Left lung (tissue), 10 donors: ENCODE data around the gene ACTN1. TPM values are rescaled to one million over a fixed set of nuclear protein-coding genes. Genes with fewer than 3 reads are reported as not detected.

Source experiments
- ATAC-seq: fragments of 200-7000 bp; cut with Tn5 transposase; one replicate; pipeline ENCODE4 v1.9.1; 2020; ENCODE audit warnings: moderate library complexity
- DNase-seq, 4 donors: peaks; one replicate each; pipeline ENCODE4 v3.0.0-alpha.2; 2013 to 2020
- H3K27ac ChIP-seq, 2 donors: fragments of 200-600 bp; sonication (generic) in 1 of 2; one replicate each; pipeline versions ENCODE4 v1.5.0 to v1.8.0; 2020 to 2021
- H3K27me3 ChIP-seq, 2 donors: fragments of 200-600 bp; sonication (generic) in 1 of 2; one replicate each; pipeline versions ENCODE4 v1.5.0 to v1.8.0; 2020 to 2021
- H3K36me3 ChIP-seq, 2 donors: fragments of 200-600 bp; sonication (generic) in 1 of 2; one replicate each; pipeline versions ENCODE4 v1.5.0 to v1.8.0; 2020 to 2021
- H3K4me1 ChIP-seq, 2 donors: fragments of 200-600 bp; one replicate each; pipeline ENCODE4 v1.8.0; 2021
- H3K4me3 ChIP-seq, 2 donors: fragments of 200-600 bp; sonication (generic) in 1 of 2; one replicate each; pipeline versions ENCODE4 v1.5.0 to v1.8.0; 2020 to 2021; ENCODE audit warnings: mild to moderate bottlenecking in 1 of 2
- H3K9me3 ChIP-seq, 2 donors: fragments of 200-600 bp; sonication (generic) in 1 of 2; one replicate each; pipeline versions ENCODE4 v1.5.0 to v1.8.0; 2020 to 2021
- CTCF ChIP-seq, 2 donors: fragments of 200-600 bp; sonication (generic) in 1 of 2; IDR thresholded peaks; one replicate each; pipeline versions ENCODE4 v1.5.0 to v1.8.0; 2021; ENCODE audit warnings: antibody characterized with exemption in 2 of 2
- intact Hi-C, 2 donors: fragments of 100-400 bp; cut with DNase I; formaldehyde crosslinking; loops; one replicate each; pipeline versions ENCODE4 v1.11.2 to v1.14.2; 2022
- polyA plus RNA-seq, 6 donors: library from polyadenylated mRNA; unstranded; fragments of 120-200 nt; gene quantifications; one replicate each; pipeline ENCODE4 v1.2.1, GENCODE V29; 2013; ENCODE audit not compliant: insufficient read length in 6 of 6
- total RNA-seq, 2 donors: library from RNA; stranded (reverse); fragmentation: NEBNext Ultra II Directional; extraction: Animal tissue kit (Norgen Biotek cat#: 25700); gene quantifications; one replicate each; pipeline ENCODE4 v1.2.1, GENCODE V29; 2021
- donor health status: DM: no; HTN: yes; CAD: no.
- donor health status: DM: no; HTN: no; CAD: no.

Gene ACTN1
- total and polyA plus RNA-seq, 8 donors, result 125 to 225 (median 146) TPM

GRCh38 chr14:68948686-68949600 lies 30.2 kb downstream of the ACTN1 start:
- no peak for TF ChIP-seq CTCF (IDR thresholded peaks at IDR 0.05)
- H3K27me3 ChIP-seq, result no peaks in the 10 kb centered on the region
- intact Hi-C loops, result no loop called here
- H3K9me3 ChIP-seq, result no peaks in the 10 kb centered on the region
- ATAC-seq (no peak), DNase-seq (no peak)
- H3K4me1 ChIP-seq, result peaks cover 40 to 98% of the 10 kb centered on the region in 2 donors
- H3K27ac ChIP-seq, result peak overlapping the region in 1 of 2 donors; percentile 74
- H3K4me3 ChIP-seq, result no peak overlapping the region
- no peaks in the 10 kb centered on the region for H3K36me3 ChIP-seq

GRCh38 chr14:68947802-68948201 lies 31.3 kb downstream of the ACTN1 start:
- ATAC-seq (no peak), DNase-seq (no peak)
- Histone ChIP-seq H3K36me3 (no peaks in the 10 kb centered on the region), H3K4me1 (peaks cover 36 to 97% of the 10 kb centered on the region in 2 donors), H3K9me3 (no peaks in the 10 kb centered on the region), H3K27ac (peak overlapping the region in 1 of 2 donors; percentile 74), H3K27me3 (no peaks in the 10 kb centered on the region), H3K4me3 (no peak overlapping the region)
- intact Hi-C loops, result no loop called here
- TF ChIP-seq CTCF (IDR thresholded peaks at IDR 0.05), result no peak

GRCh38 chr14:68946489-68946822 lies 32.6 kb downstream of the ACTN1 start:
- intact Hi-C loops, result no loop called here
- TF ChIP-seq CTCF (IDR thresholded peaks at IDR 0.05), result no peak
- Histone ChIP-seq H3K4me1 (peaks cover 36 to 97% of the 10 kb centered on the region in 2 donors), H3K36me3 (peaks cover 0 to 4% of the 10 kb centered on the region in 2 donors), H3K4me3 (no peak overlapping the region), H3K27me3 (no peaks in the 10 kb centered on the region), H3K27ac (peak overlapping the region in 1 of 2 donors; percentile 74), H3K9me3 (no peaks in the 10 kb centered on the region)
- no peak for ATAC-seq
- DNase-seq, result no peak

GRCh38 chr14:68945585-68946488 lies 33.3 kb downstream of the ACTN1 start:
- Histone ChIP-seq H3K4me1 (peaks cover 37 to 95% of the 10 kb centered on the region in 2 donors), H3K36me3 (peaks cover 0 to 4% of the 10 kb centered on the region in 2 donors), H3K9me3 (no peaks in the 10 kb centered on the region), H3K27me3 (no peaks in the 10 kb centered on the region), H3K27ac (peak overlapping the region in 1 of 2 donors; percentile 74), H3K4me3 (no peak overlapping the region)
- ATAC-seq, result peak; percentile 40
- intact Hi-C loops, result no loop called here
- no peak for TF ChIP-seq CTCF (IDR thresholded peaks at IDR 0.05)
- DNase-seq, result no peak

- H3K27ac ChIP-seq, result peak overlapping the region in 1 of 2 donors; percentile 74
- no peaks in the 10 kb centered on the region for H3K27me3 ChIP-seq
- ATAC-seq, result no peak
- intact Hi-C loops, result no loop called here
- H3K36me3 ChIP-seq, result peaks cover 0 to 4% of the 10 kb centered on the region in 2 donors
- no peak for DNase-seq
- TF ChIP-seq CTCF (IDR thresholded peaks at IDR 0.05), result no peak
- H3K4me1 ChIP-seq, result peaks cover 41 to 95% of the 10 kb centered on the region in 2 donors
- H3K4me3 ChIP-seq, result no peak overlapping the region
- H3K9me3 ChIP-seq, result no peaks in the 10 kb centered on the region
Measured at GRCh38 chr14:68945190-68945584, 33.9 kb downstream of the ACTN1 start.
